ENCODE results near the gene CIDEC. TPM values are rescaled to one million over a fixed set of nuclear protein-coding genes. Genes with fewer than 3 reads are reported as not detected.
A peak's percentile ranks its signal among the peaks of the same experiment; 100 is the strongest.

The CIDEC gene
- total and polyA plus RNA-seq, 4 experiments from 2014 or later = not detected

DNA sequence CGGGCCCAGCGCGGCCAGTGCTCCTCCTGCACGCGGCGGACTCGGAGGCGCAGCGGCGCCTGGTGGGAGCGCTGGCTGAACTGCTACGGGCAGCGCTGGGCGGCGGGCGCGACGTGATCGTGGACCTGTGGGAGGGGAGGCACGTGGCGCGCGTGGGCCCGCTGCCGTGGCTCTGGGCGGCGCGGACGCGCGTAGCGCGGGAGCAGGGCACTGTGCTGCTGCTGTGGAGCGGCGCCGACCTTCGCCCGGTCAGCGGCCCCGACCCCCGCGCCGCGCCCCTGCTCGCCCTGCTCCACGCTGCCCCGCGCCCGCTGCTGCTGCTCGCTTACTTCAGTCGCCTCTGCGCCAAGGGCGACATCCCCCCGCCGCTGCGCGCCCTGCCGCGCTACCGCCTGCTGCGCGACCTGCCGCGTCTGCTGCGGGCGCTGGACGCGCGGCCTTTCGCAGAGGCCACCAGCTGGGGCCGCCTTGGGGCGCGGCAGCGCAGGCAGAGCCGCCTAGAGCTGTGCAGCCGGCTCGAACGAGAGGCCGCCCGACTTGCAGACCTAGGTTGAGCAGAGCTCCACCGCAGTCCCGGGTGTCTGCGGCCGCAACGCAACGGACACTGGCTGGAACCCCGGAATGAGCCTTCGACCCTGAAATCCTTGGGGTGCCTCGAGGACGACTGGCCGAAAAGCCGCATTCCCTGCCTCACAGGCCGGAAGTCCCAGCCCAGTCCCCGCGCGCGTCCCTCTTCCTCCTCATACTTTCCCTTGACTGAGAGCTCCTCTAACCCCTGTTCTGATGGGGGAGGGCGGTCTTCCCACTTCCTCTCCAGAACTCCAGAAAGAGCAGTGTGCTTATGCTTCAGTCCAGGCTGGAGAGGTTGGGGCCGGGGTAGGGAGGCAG, 35.4 kb upstream of the CIDEC start:
- H3K4me1 Mint-ChIP-seq = peaks cover 13 to 23% (median 17%) of the 10 kb centered on the region in 4 donors
- Histone ChIP-seq H3K9me3 (ENCODE audit: control insufficient read depth in 1 of 2, low read length in 2 of 2) (no peaks in the 10 kb centered on the region), H3K27me3 (ENCODE audit: insufficient read depth, low read length) (no peaks in the 10 kb centered on the region), H3K27ac (ENCODE audit: low read depth, low read length) (no peak overlapping the region), H3K36me3 (ENCODE audit: insufficient read depth, low read length) (no peaks in the 10 kb centered on the region), H3K4me3 (ENCODE audit: low read length in 2 of 2) (peak overlapping the region; percentile 36 to 55), H3K4me1 (ENCODE audit: insufficient read depth, low read length) (peaks cover 30% of the 10 kb centered on the region)
- no peaks in the 10 kb centered on the region for H3K9me3 Mint-ChIP-seq
- ChIA-PET CTCF (ENCODE audit: partially characterized antibody) (interaction anchor here (1.2 to 4.4 kb wide), 4 partner anchors 16 to 31 kb away, joined by 4 to 16 read pairs (median 5); partner anchors contain the start of gene JAGN1), POLR2A (ENCODE audit: partially characterized antibody) (interaction anchor here (1.3 to 6.5 kb wide), 4 partner anchors 13 to 25 kb away, joined by 6 to 53 read pairs (median 18); partner anchors contain the start of genes CRELD1, IL17RE and JAGN1)
- no peaks in the 10 kb centered on the region for H3K36me3 Mint-ChIP-seq
- H3K4me3 Mint-ChIP-seq = peak overlapping the region; percentile 62 to 85 (median 79)
- peak overlapping the region in 1 of 7 donors; percentile 17 for H3K27ac Mint-ChIP-seq
- peaks cover 0 to 2% of the 10 kb centered on the region in 2 donors for H3K27me3 Mint-ChIP-seq
- peak in 1 of 5 donors; percentile 25 for DNase-seq
- intact Hi-C loops (cut with micrococcal nuclease) = loop anchor here (2.0 kb wide), 1 partner anchor 17 kb away; the partner anchor contains the start of gene CRELD1

DNA sequence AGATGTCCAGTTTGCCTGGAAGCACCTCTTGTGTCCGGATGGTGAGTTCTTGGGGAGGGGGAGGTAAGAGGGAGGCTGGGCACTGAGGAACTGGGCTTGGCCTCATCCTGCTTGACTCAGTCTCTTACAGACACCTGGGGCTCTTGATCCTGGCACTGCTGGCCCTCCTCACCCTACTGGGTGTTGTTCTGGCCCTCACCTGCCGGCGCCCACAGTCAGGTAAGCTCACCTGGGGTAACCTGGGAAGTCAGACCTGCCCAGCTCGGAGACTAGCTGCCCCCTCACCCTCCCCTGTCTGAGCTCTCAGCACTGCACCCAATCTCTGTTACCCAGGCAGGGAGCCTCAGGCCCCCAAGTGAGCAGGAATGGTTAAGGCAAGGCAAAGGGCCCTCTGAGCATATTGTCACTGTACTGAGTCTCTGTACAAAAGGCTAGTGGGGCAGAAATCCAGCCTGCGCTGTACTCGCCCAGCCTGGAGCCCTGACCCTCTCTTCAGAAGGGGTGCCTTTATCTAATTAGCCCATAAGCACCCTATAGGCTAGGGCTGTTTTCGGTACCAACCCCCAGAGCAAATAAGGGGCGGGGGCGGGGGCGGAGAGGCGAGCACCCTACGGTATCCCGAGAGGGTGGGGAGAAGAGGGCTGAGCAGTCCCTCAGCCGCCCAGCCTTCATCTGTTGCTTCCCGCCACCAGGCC, 34.7 kb upstream of the CIDEC start:
- Mint-ChIP-seq H3K36me3 (no peaks in the 10 kb centered on the region), H3K4me1 (peaks cover 14 to 25% (median 19%) of the 10 kb centered on the region in 4 donors), H3K27ac (no peak overlapping the region), H3K9me3 (no peaks in the 10 kb centered on the region), H3K27me3 (peaks cover 0 to 2% of the 10 kb centered on the region in 2 donors), H3K4me3 (peak overlapping the region in 7 of 8 donors; percentile 35 to 69 (median 57))
- Histone ChIP-seq H3K36me3 (ENCODE audit: insufficient read depth, low read length) (no peaks in the 10 kb centered on the region), H3K4me1 (ENCODE audit: insufficient read depth, low read length) (peaks cover 30% of the 10 kb centered on the region), H3K27me3 (ENCODE audit: insufficient read depth, low read length) (no peaks in the 10 kb centered on the region), H3K27ac (ENCODE audit: low read depth, low read length) (no peak overlapping the region), H3K9me3 (ENCODE audit: control insufficient read depth in 1 of 2, low read length in 2 of 2) (no peaks in the 10 kb centered on the region), H3K4me3 (ENCODE audit: low read length in 2 of 2) (peak overlapping the region in 1 of 2 donors; percentile 55)
- DNase-seq = no peak
- CTCF ChIA-PET (ENCODE audit: partially characterized antibody) = interaction anchor here (1.2 to 4.4 kb wide), 5 partner anchors 12 to 31 kb away, joined by 3 to 16 read pairs (median 4); partner anchors contain the start of genes IL17RE and JAGN1
- POLR2A ChIA-PET (ENCODE audit: partially characterized antibody) = interaction anchor here (1.2 to 6.5 kb wide), 4 partner anchors 12 to 32 kb away, joined by 3 to 53 read pairs (median 18); partner anchors contain the start of genes CRELD1, IL17RE and JAGN1
- intact Hi-C loops (cut with micrococcal nuclease) = loop anchor here (2.0 kb wide), 1 partner anchor 18 kb away; the partner anchor contains the start of gene CRELD1

DNA sequence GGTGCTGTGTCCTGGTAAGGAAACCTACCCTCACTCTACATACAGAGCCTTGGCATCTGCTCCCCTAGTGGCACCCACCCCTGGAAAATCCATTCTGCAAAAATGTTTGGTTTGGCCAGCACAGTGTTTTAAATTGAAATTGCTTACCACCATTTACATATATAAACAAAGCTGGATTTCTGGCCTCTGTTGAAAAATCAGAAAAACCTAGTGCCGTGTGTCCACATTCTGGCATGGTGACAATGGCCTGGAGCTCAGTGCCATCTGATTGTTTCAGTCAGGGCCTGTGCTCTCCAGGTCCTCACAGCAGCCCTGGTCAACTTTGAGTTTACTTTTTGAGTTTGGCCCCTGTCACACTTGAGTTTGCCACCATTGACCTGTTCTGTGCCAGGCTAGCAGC, 34.0 kb upstream of the CIDEC start:
- H3K4me1 Mint-ChIP-seq = peaks cover 19 to 32% (median 26%) of the 10 kb centered on the region in 4 donors
- no peaks in the 10 kb centered on the region for H3K9me3 Mint-ChIP-seq
- peaks cover 37% of the 10 kb centered on the region for H3K4me1 ChIP-seq (ENCODE audit: insufficient read depth, low read length)
- intact Hi-C loops (cut with micrococcal nuclease) = loop anchor here (2.0 kb wide), 1 partner anchor 19 kb away; the partner anchor contains the start of gene CRELD1
- DNase-seq = no peak
- no peak overlapping the region for H3K4me3 ChIP-seq (ENCODE audit: low read length in 2 of 2)
- no peaks in the 10 kb centered on the region for H3K36me3 Mint-ChIP-seq
- H3K27me3 ChIP-seq (ENCODE audit: insufficient read depth, low read length) = no peaks in the 10 kb centered on the region
- H3K4me3 Mint-ChIP-seq = peak overlapping the region in 3 of 8 donors; percentile 25 to 67 (median 45)
- no peaks in the 10 kb centered on the region for H3K9me3 ChIP-seq (ENCODE audit: control insufficient read depth in 1 of 2, low read length in 2 of 2)
- H3K36me3 ChIP-seq (ENCODE audit: insufficient read depth, low read length) = no peaks in the 10 kb centered on the region
- ChIA-PET CTCF (ENCODE audit: partially characterized antibody) (interaction anchor here (1.2 to 4.4 kb wide), 5 partner anchors 12 to 30 kb away, joined by 3 to 22 read pairs (median 6); partner anchors contain the start of genes CRELD1, IL17RE and JAGN1), POLR2A (ENCODE audit: partially characterized antibody) (interaction anchor here (1.2 to 6.5 kb wide), 5 partner anchors 12 to 335 kb away, joined by 3 to 53 read pairs (median 12); partner anchors contain the start of genes CRELD1, IL17RE, JAGN1 and TATDN2)
- no peak overlapping the region for H3K27ac ChIP-seq (ENCODE audit: low read depth, low read length)
- H3K27ac Mint-ChIP-seq = peak overlapping the region in 1 of 7 donors; percentile 24
- H3K27me3 Mint-ChIP-seq = peaks cover 0 to 2% of the 10 kb centered on the region in 2 donors

DNA sequence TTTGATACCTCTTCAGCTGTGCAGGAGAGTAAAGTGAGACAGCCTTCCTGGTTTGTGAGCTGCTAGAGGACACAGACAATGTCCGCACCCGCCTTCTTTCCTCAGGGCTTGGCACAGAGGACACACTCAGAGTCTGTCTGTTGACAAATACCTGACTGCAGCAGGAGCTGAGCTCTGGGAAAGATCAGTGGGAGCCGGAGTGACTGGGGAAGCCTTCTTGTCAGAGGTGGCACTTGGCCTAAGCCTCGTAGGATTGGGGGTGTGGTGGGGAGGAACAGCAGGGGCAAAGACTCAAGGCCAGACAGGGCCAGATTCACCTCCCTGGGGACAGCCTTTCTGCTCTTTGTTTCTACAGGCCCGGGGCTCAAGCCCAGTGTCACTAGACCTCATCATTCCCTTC, 33.5 kb upstream of the CIDEC start:
- H3K36me3 ChIP-seq (ENCODE audit: insufficient read depth, low read length) = no peaks in the 10 kb centered on the region
- Mint-ChIP-seq H3K27me3 (peaks cover 0 to 2% of the 10 kb centered on the region in 2 donors), H3K4me3 (peak overlapping the region in 1 of 8 donors; percentile 49), H3K4me1 (peaks cover 19 to 35% (median 27%) of the 10 kb centered on the region in 4 donors), H3K9me3 (no peaks in the 10 kb centered on the region), H3K36me3 (no peaks in the 10 kb centered on the region), H3K27ac (no peak overlapping the region)
- ChIA-PET POLR2A (ENCODE audit: partially characterized antibody) (interaction anchor here (0.6 to 6.5 kb wide), 7 partner anchors 11 to 335 kb away, joined by 3 to 53 read pairs (median 4); partner anchors contain the start of genes CRELD1, IL17RE, JAGN1 and TATDN2), CTCF (ENCODE audit: partially characterized antibody) (interaction anchor here (1.2 to 4.4 kb wide), 5 partner anchors 11 to 30 kb away, joined by 3 to 22 read pairs (median 6); partner anchors contain the start of genes CRELD1, IL17RE and JAGN1)
- H3K4me3 ChIP-seq (ENCODE audit: low read length in 2 of 2) = no peak overlapping the region
- H3K27ac ChIP-seq (ENCODE audit: low read depth, low read length) = no peak overlapping the region
- peaks cover 41% of the 10 kb centered on the region for H3K4me1 ChIP-seq (ENCODE audit: insufficient read depth, low read length)
- no peak for DNase-seq
- H3K27me3 ChIP-seq (ENCODE audit: insufficient read depth, low read length) = no peaks in the 10 kb centered on the region
- no peaks in the 10 kb centered on the region for H3K9me3 ChIP-seq (ENCODE audit: control insufficient read depth in 1 of 2, low read length in 2 of 2)
- intact Hi-C loops (cut with micrococcal nuclease) = loop anchor here (2.0 kb wide), 1 partner anchor 23 kb away; the partner anchor contains the start of gene JAGN1

DNA sequence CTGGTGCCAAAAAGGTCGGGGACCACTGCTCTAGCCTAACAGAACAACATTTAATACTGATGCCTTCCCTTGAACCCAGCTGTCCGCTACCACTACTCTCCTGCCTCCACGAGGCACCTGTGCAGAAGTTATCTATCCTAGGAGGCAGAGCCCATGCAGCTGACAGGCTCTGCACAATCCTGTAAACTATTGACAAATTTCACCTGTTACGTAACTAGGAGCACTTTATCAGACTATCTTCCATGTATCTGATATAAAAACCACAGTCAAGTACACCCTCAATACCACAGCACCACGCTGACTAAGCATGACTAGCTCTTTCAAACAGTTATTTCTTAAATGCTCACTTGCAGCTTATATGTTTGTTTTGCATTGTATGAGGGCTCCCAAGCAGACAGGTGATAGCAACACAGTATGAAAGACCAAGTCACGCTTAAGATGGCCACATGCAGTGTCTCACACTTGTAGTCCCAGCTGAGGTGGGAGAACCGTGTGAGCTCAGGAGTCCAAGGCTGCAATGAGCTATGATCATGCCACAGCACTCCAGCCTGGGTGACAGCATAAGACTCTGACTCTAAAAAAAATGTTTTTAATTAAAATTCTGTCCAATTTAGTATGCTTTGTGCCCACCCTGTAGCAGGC, 32.4 kb upstream of the CIDEC start:
- POLR2A ChIA-PET (ENCODE audit: partially characterized antibody) = interaction anchor here (0.9 to 6.5 kb wide), 8 partner anchors 10 to 336 kb away, joined by 3 to 53 read pairs (median 5); partner anchors contain the start of genes CRELD1, IL17RE, JAGN1 and PRRT3
- intact Hi-C loops (cut with micrococcal nuclease) = loop anchor here (2.0 kb wide), 1 partner anchor 22 kb away; the partner anchor contains the start of gene JAGN1
- Mint-ChIP-seq H3K9me3 (no peaks in the 10 kb centered on the region), H3K27me3 (peaks cover 0 to 2% of the 10 kb centered on the region in 2 donors), H3K4me1 (peaks cover 19 to 38% (median 27%) of the 10 kb centered on the region in 4 donors), H3K27ac (peak overlapping the region in 6 of 7 donors; percentile 3 to 87 (median 52)), H3K36me3 (no peaks in the 10 kb centered on the region), H3K4me3 (peak overlapping the region in 7 of 8 donors; percentile 6 to 69 (median 56))
- H3K27ac ChIP-seq (ENCODE audit: low read depth, low read length) = no peak overlapping the region
- H3K27me3 ChIP-seq (ENCODE audit: insufficient read depth, low read length) = no peaks in the 10 kb centered on the region
- no peaks in the 10 kb centered on the region for H3K9me3 ChIP-seq (ENCODE audit: control insufficient read depth in 1 of 2, low read length in 2 of 2)
- DNase-seq = peak; percentile 38 to 74 (median 51)
- CTCF ChIA-PET (ENCODE audit: partially characterized antibody) = interaction anchor here (1.0 to 4.4 kb wide), 7 partner anchors 9 to 34 kb away, joined by 3 to 22 read pairs (median 4); partner anchors contain the start of genes CRELD1 and JAGN1
- H3K4me3 ChIP-seq (ENCODE audit: low read length in 2 of 2) = no peak overlapping the region
- no peaks in the 10 kb centered on the region for H3K36me3 ChIP-seq (ENCODE audit: insufficient read depth, low read length)
- peaks cover 41% of the 10 kb centered on the region for H3K4me1 ChIP-seq (ENCODE audit: insufficient read depth, low read length)

DNA sequence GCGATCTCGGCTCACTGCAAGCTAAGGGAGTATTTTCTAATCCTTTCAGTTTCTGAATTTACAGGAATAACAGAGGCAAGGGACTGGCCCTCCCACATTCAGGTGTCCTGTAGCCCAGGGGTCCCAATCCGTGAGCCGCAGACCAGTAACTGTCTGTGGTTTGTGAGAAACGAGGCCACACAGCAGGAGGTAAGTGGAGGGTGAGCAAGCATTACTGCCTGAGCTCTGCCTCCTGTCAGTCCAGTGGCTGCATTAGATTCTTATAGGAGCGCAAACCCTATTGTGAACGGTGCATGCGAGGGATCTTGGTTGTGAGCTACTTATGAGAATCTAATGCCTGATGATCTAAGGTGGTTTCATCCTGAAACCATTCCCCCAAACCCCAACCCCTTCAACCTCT, 31.8 kb upstream of the CIDEC start:
- CTCF ChIA-PET (ENCODE audit: partially characterized antibody) = interaction anchor here (1.0 to 4.4 kb wide), 7 partner anchors 9 to 35 kb away, joined by 3 to 22 read pairs (median 4); partner anchors contain the start of genes CRELD1 and JAGN1
- Mint-ChIP-seq H3K4me1 (peaks cover 19 to 38% (median 27%) of the 10 kb centered on the region in 4 donors), H3K36me3 (no peaks in the 10 kb centered on the region), H3K27ac (peak overlapping the region in 3 of 7 donors; percentile 43 to 87 (median 72)), H3K9me3 (no peaks in the 10 kb centered on the region), H3K4me3 (peak overlapping the region in 6 of 8 donors; percentile 6 to 69 (median 58)), H3K27me3 (peaks cover 0 to 2% of the 10 kb centered on the region in 2 donors)
- Histone ChIP-seq H3K4me1 (ENCODE audit: insufficient read depth, low read length) (peaks cover 41% of the 10 kb centered on the region), H3K27ac (ENCODE audit: low read depth, low read length) (no peak overlapping the region), H3K4me3 (ENCODE audit: low read length in 2 of 2) (no peak overlapping the region), H3K9me3 (ENCODE audit: control insufficient read depth in 1 of 2, low read length in 2 of 2) (no peaks in the 10 kb centered on the region), H3K27me3 (ENCODE audit: insufficient read depth, low read length) (no peaks in the 10 kb centered on the region), H3K36me3 (ENCODE audit: insufficient read depth, low read length) (no peaks in the 10 kb centered on the region)
- DNase-seq = no peak
- POLR2A ChIA-PET (ENCODE audit: partially characterized antibody) = interaction anchor here (1.6 to 6.5 kb wide), 6 partner anchors 10 to 40 kb away, joined by 4 to 53 read pairs (median 10); partner anchors contain the start of genes CRELD1, IL17RE, JAGN1 and PRRT3
- intact Hi-C loops (cut with micrococcal nuclease) = loop anchor here (2.0 kb wide), 1 partner anchor 21 kb away; the partner anchor contains the start of gene JAGN1

Measured in CD4-positive, alpha-beta memory T cell (primary cell).